Measurements from ENCODE around the gene ZNF708.

- TF ChIP-seq CTCF (IDR thresholded peaks at IDR 0.05) (no peak), POLR2A (IDR thresholded peaks at IDR 0.05) (no peak)
Measured at GRCh38 chr19:21323000-21323399, 6.2 kb downstream of the ZNF708 start.

All from body of pancreas (tissue), 4 donors.